ENCODE data around the gene MVK. TPM values are rescaled to one million over a fixed set of nuclear protein-coding genes. Genes with fewer than 3 reads are reported as not detected.

The MVK gene
- polyA plus RNA-seq, 1 of the 3 experiments (the other 2 are of a cell fraction): 7.0 TPM

DNA sequence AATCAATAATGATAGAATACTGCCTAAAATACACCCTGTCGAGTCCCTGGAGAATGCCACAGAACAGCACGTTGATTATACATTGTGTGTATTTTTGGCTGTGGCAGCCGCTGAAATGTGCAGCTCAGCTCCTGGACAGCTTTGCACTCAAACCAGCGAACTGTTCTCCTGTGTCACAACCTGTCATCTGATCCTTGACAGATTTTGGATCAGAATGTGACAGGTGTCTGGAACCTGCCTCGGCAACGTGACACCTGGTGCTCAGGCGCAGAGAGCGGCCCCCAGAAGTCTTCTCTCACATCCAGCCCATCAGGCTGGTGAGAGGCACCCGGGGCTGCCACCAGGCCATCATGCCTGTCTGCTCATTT, 19.3 kb downstream of the MVK start:
- ChIA-PET POLR2A (interaction anchor here (1.2 kb wide), 1 partner anchor 63 kb away, joined by 3 read pairs; no protein-coding TSS in a partner anchor), CTCF (interaction anchor here (0.7 to 14.2 kb wide), 7 partner anchors 19 to 253 kb away, joined by 3 to 175 read pairs (median 5); partner anchors contain the start of gene FAM222A)
- TF ChIP-seq CHD2 (IDR thresholded peaks at IDR 0.05; ENCODE audit: low read length, partially characterized antibody) (no peak), TEAD4 (IDR thresholded peaks at IDR 0.05; ENCODE audit: borderline replicate concordance, insufficient read depth) (no peak), SIN3A (IDR thresholded peaks at IDR 0.05; ENCODE audit: borderline replicate concordance, low read depth, low read length) (no peak), SMC3 (IDR thresholded peaks at IDR 0.05; ENCODE audit: low read depth, low read length) (no peak), TCF12 (IDR thresholded peaks at IDR 0.05) (no peak), FOSL2 (IDR thresholded peaks at IDR 0.05; ENCODE audit: borderline replicate concordance, low read depth) (no peak), TAF1 (IDR thresholded peaks at IDR 0.05; ENCODE audit: borderline replicate concordance, low read depth, low read length) (no peak)
- TF ChIP-seq, protein P1, sequence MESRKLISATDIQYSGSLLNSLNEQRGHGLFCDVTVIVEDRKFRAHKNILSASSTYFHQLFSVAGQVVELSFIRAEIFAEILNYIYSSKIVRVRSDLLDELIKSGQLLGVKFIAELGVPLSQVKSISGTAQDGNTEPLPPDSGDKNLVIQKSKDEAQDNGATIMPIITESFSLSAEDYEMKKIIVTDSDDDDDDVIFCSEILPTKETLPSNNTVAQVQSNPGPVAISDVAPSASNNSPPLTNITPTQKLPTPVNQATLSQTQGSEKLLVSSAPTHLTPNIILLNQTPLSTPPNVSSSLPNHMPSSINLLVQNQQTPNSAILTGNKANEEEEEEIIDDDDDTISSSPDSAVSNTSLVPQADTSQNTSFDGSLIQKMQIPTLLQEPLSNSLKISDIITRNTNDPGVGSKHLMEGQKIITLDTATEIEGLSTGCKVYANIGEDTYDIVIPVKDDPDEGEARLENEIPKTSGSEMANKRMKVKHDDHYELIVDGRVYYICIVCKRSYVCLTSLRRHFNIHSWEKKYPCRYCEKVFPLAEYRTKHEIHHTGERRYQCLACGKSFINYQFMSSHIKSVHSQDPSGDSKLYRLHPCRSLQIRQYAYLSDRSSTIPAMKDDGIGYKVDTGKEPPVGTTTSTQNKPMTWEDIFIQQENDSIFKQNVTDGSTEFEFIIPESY (IDR thresholded peaks at IDR 0.05; ENCODE audit: borderline replicate concordance, low read depth): no peak
- TF ChIP-seq, protein P2, sequence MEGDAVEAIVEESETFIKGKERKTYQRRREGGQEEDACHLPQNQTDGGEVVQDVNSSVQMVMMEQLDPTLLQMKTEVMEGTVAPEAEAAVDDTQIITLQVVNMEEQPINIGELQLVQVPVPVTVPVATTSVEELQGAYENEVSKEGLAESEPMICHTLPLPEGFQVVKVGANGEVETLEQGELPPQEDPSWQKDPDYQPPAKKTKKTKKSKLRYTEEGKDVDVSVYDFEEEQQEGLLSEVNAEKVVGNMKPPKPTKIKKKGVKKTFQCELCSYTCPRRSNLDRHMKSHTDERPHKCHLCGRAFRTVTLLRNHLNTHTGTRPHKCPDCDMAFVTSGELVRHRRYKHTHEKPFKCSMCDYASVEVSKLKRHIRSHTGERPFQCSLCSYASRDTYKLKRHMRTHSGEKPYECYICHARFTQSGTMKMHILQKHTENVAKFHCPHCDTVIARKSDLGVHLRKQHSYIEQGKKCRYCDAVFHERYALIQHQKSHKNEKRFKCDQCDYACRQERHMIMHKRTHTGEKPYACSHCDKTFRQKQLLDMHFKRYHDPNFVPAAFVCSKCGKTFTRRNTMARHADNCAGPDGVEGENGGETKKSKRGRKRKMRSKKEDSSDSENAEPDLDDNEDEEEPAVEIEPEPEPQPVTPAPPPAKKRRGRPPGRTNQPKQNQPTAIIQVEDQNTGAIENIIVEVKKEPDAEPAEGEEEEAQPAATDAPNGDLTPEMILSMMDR (IDR thresholded peaks at IDR 0.05): no peak
- Histone ChIP-seq H3K4me3 (ENCODE audit: low read depth in 2 of 2, low read length in 1 of 2) (no peak overlapping the region), H2AFZ (ENCODE audit: low read depth) (no peak overlapping the region), H3K36me3 (replicated peaks in 1 of 2; ENCODE audit: control insufficient read depth in 1 of 2, insufficient read depth in 2 of 2, low read length in 1 of 2) (peaks cover 0 to 3% of the 10 kb centered on the region in 2 experiments), H3K4me1 (ENCODE audit: control insufficient read depth in 1 of 2, insufficient read depth in 2 of 2, low read depth in 1 of 2, low read length in 1 of 2) (peaks cover 0 to 45% of the 10 kb centered on the region in 2 experiments; a peak in 2 of 4 replicates), H3K27ac (ENCODE audit: low read depth in 2 of 2, low read length in 1 of 2) (no peak overlapping the region), H3K79me2 (ENCODE audit: insufficient read depth) (no peaks in the 10 kb centered on the region), H3K9me3 (no peaks in the 10 kb centered on the region), H3K9ac (no peak overlapping the region), H3K9me2 (no peaks in the 10 kb centered on the region), H3F3A (replicated peaks; ENCODE audit: insufficient read depth) (peaks cover 3% of the 10 kb centered on the region), H3K4me2 (no peak overlapping the region), H4K20me1 (ENCODE audit: insufficient read depth) (no peaks in the 10 kb centered on the region), H3K27me3 (ENCODE audit: insufficient read depth) (no peaks in the 10 kb centered on the region)
- 99% methylated on average over 7 of the region's 9 CpGs for WGBS (ENCODE audit: low lambda C conversion rate)
- no peak for DNase-seq

- Histone ChIP-seq H3K36me3 (replicated peaks in 1 of 2; ENCODE audit: control insufficient read depth in 1 of 2, insufficient read depth in 2 of 2, low read length in 1 of 2) (no peaks in the 10 kb centered on the region), H3K79me2 (ENCODE audit: insufficient read depth) (no peaks in the 10 kb centered on the region), H3K9me3 (no peaks in the 10 kb centered on the region), H3K4me1 (ENCODE audit: control insufficient read depth in 1 of 2, insufficient read depth in 2 of 2, low read depth in 1 of 2, low read length in 1 of 2) (peaks cover 0 to 56% of the 10 kb centered on the region in 2 experiments; a peak in 2 of 4 replicates), H3K9me2 (no peaks in the 10 kb centered on the region), H3K9ac (no peak overlapping the region), H2AFZ (ENCODE audit: low read depth) (no peak overlapping the region), H4K20me1 (ENCODE audit: insufficient read depth) (no peaks in the 10 kb centered on the region), H3F3A (replicated peaks; ENCODE audit: insufficient read depth) (peaks cover 3% of the 10 kb centered on the region), H3K27me3 (ENCODE audit: insufficient read depth) (no peaks in the 10 kb centered on the region), H3K4me3 (ENCODE audit: low read depth in 2 of 2, low read length in 1 of 2) (no peak overlapping the region), H3K27ac (ENCODE audit: low read depth in 2 of 2, low read length in 1 of 2) (no peak overlapping the region), H3K4me2 (no peak overlapping the region)
- TF ChIP-seq YY1 (IDR thresholded peaks at IDR 0.05; ENCODE audit: low read depth): no peak
- no peak for TF ChIP-seq PBX3 (IDR thresholded peaks at IDR 0.05)
- TF ChIP-seq JUND (IDR thresholded peaks at IDR 0.05): no peak
- no peak for TF ChIP-seq EZH2phosphoT487 (IDR thresholded peaks at IDR 0.05; ENCODE audit: borderline replicate concordance, low read depth)
- no peak for TF ChIP-seq TAF1 (IDR thresholded peaks at IDR 0.05; ENCODE audit: borderline replicate concordance, low read depth, low read length)
- no peak for TF ChIP-seq CHD2 (IDR thresholded peaks at IDR 0.05; ENCODE audit: low read length, partially characterized antibody)
- TF ChIP-seq USF2 (IDR thresholded peaks at IDR 0.05; ENCODE audit: borderline replicate concordance, low read depth, low read length): no peak
- no peak for TF ChIP-seq RAD21 (IDR thresholded peaks at IDR 0.05; ENCODE audit: low read length)
- no peak for TF ChIP-seq TCF12 (IDR thresholded peaks at IDR 0.05)
- TF ChIP-seq, protein P1 (IDR thresholded peaks at IDR 0.05; ENCODE audit: borderline replicate concordance, low read depth): no peak
- no peak for TF ChIP-seq RFX5 (IDR thresholded peaks at IDR 0.05; ENCODE audit: low read length)
- no peak for TF ChIP-seq MAX (IDR thresholded peaks at IDR 0.05; ENCODE audit: low read depth)
- no peak for DNase-seq
- 80% methylated on average over 8 of the region's 15 CpGs for WGBS (ENCODE audit: low lambda C conversion rate)
- POLR2A ChIA-PET: interaction anchor here (0.6 to 1.5 kb wide), 3 partner anchors 35 to 125 kb away, joined by 3 to 5 read pairs (median 4); no protein-coding TSS in a partner anchor
- CTCF ChIA-PET: interaction anchor here (0.9 to 14.2 kb wide), 8 partner anchors 8 to 166 kb away, joined by 3 to 175 read pairs (median 3); partner anchors contain the start of gene FAM222A
Measured at GRCh38 chr12:109594556-109595317, 21.1 kb downstream of the MVK start.
